ENCODE data around the gene HIVEP3.

- TF ChIP-seq TAF1 (IDR thresholded peaks at IDR 0.05; ENCODE audit: borderline replicate concordance, insufficient read depth, low read length) (no peak), SIN3A (IDR thresholded peaks at IDR 0.05; ENCODE audit: borderline replicate concordance, insufficient read depth, low read length) (no peak), POLR2AphosphoS5 (IDR thresholded peaks at IDR 0.05; ENCODE audit: low read depth, low read length) (no peak), REST (IDR thresholded peaks at IDR 0.05; ENCODE audit: insufficient read depth in 1 of 2, low read depth in 2 of 2, low read length in 2 of 2) (no peak), FOXP2 (optimal IDR thresholded peaks at IDR 0.05; ENCODE audit: borderline replicate concordance, extremely low read depth, extremely low read length, insufficient read depth) (no peak)
Measured at GRCh38 chr1:41739061-41739955, 179.4 kb downstream of the HIVEP3 start.
